AG04450 (cell line): ENCODE measurements around the gene CABP4. TPM values are rescaled to one million over a fixed set of nuclear protein-coding genes. Genes with fewer than 3 reads are reported as not detected.

Experiments
- CTCF ChIA-PET: fragments of 300-600, 350-600 bp; formaldehyde crosslinking; extraction: SDS; loops from one replicate; lab custom pipeline; 2022; ENCODE audit warnings: antibody characterized with exemption, inconsistent platforms; lab: Charles Lee
- POLR2A ChIA-PET: fragments of 350-600 bp; formaldehyde crosslinking; extraction: SDS; loops from one replicate; lab custom pipeline; 2021; ENCODE audit warnings: antibody characterized with exemption, inconsistent platforms; lab: Yijun Ruan, JAX
- DNase-seq: peaks from one replicate; pipeline ENCODE4 v3.0.0-alpha.2; 2011; ENCODE audit warnings: low read depth, low spot score
- H3K27ac ChIP-seq: one replicate; pipeline ENCODE4 v1.5.1; 2012; ENCODE audit warnings: low read depth, low read length, control low read depth
- H3K27me3 ChIP-seq: one replicate; pipeline ENCODE4 v1.6.0; 2012; ENCODE audit warnings: low read length; ENCODE audit not compliant: control insufficient read depth, insufficient read depth
- H3K4me3 ChIP-seq: 2 replicates; pipeline ENCODE4 v1.5.1; 2011; ENCODE audit warnings: mild to moderate bottlenecking, low read depth, low read length, control low read depth
- H3K9me3 ChIP-seq: 2 replicates; pipeline ENCODE4 v1.5.1; 2012; ENCODE audit warnings: low read length; ENCODE audit not compliant: control insufficient read depth, insufficient read depth
- polyA plus RNA-seq: library from polyadenylated mRNA; depleted of rRNA; stranded (reverse); fragments of >200 nt; gene quantifications from 2 replicates; pipeline ENCODE4 v1.2.3, GENCODE V29; 2011; rRNA removed
- small RNA-seq: library from RNA; depleted of rRNA; stranded (forward); fragments of <200 nt; gene quantifications from one replicate; pipeline ENCODE3, GENCODE V24; 2012; ENCODE audit warnings: low read depth; ENCODE audit not compliant: insufficient read length
- TF ChIP-seq, protein P1 (sequence below): IDR thresholded peaks from 2 replicates; pipeline ENCODE4 v1.5.1; 2011; ENCODE audit warnings: low read depth, low read length, control low read depth, inconsistent platforms

CABP4 gene
- polyA plus RNA-seq, 1 experiment, result not detected

DNA sequence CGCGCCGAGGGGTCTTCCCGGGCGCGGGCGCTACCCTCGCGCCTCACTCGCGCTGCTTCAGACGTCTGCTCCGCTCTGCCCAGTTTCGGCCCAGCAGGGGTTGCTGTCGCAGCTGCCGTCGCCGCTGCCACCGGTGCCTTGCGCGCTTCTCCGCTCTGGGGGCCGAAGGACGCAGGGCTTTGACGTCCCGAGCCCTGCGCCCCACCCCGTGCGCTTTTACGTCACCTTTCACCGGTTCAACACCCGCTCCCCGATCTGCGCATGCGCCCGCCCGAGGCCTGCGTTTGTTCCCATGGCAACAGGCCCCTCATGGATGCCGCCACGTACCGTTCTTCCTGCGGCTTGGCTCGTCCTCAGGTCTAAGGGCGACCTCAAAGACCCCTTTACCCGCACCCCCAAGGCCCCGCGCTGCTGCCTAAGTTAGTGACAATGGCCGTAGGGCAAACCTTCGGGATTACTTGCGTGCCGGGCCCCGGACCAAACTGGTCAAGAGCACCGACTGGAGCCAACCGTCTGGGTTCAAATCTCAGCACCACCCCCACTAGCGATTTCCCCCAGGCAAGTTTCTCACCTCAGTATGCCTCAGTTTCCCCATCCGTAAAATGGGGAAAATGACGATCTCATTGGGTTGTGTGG is 53.5 kb downstream of the CABP4 start:
- TF ChIP-seq, protein P1, sequence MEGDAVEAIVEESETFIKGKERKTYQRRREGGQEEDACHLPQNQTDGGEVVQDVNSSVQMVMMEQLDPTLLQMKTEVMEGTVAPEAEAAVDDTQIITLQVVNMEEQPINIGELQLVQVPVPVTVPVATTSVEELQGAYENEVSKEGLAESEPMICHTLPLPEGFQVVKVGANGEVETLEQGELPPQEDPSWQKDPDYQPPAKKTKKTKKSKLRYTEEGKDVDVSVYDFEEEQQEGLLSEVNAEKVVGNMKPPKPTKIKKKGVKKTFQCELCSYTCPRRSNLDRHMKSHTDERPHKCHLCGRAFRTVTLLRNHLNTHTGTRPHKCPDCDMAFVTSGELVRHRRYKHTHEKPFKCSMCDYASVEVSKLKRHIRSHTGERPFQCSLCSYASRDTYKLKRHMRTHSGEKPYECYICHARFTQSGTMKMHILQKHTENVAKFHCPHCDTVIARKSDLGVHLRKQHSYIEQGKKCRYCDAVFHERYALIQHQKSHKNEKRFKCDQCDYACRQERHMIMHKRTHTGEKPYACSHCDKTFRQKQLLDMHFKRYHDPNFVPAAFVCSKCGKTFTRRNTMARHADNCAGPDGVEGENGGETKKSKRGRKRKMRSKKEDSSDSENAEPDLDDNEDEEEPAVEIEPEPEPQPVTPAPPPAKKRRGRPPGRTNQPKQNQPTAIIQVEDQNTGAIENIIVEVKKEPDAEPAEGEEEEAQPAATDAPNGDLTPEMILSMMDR, result no peak
- Histone ChIP-seq H3K4me3 (peak overlapping the region; percentile 87), H3K27ac (peak overlapping the region; percentile 89), H3K27me3 (no peaks in the 10 kb centered on the region), H3K9me3 (no peaks in the 10 kb centered on the region; the same call in 1 of the 2 replicates)
- CTCF ChIA-PET, result interaction anchor here (1.0 kb wide), 1 partner anchor 107 kb away, joined by 3 read pairs; no protein-coding TSS in a partner anchor
- POLR2A ChIA-PET, result no interaction called here
- peak; percentile 88 for DNase-seq

DNA sequence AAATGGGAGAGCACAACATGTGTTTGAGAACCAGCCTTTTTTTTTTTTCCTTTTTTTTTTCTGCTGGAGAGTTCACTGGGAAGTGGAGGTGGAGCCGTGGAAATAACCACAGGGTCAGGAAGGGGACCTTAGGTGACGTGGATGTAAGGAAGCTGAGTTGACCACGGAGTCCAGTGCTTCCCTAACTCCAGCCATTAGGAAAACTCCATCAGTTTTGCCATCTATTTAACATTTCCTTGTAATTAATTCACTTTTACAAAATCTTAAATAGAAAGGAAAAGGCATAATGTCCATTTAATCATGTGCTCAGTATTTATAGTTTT is 54.8 kb downstream of the CABP4 start:
- POLR2A ChIA-PET, result no interaction called here
- no peaks in the 10 kb centered on the region; the same call in 1 of the 2 replicates for H3K9me3 ChIP-seq
- CTCF ChIA-PET, result interaction anchor here (0.7 kb wide), 1 partner anchor 158 kb away, joined by 5 read pairs; no protein-coding TSS in a partner anchor
- DNase-seq, result no peak
- H3K27me3 ChIP-seq, result peaks cover 8% of the 10 kb centered on the region
- no peak overlapping the region for H3K27ac ChIP-seq
- TF ChIP-seq, protein P1, result no peak
- no peak overlapping the region for H3K4me3 ChIP-seq

Small RNA genes within 50 kb of the gene (small RNA-seq; reads per million reads assigned to genes)
- not detected for gene MIR6752

Other genes with a start within 250 kb of the CABP4 start
- 17.3 and 20.2 TPM in 2 replicates for gene GRK2, start 188.9 kb upstream of the CABP4 start, polyA plus RNA-seq
- 14.4 and 18.4 TPM in 2 replicates for gene ANKRD13D, start 166.1 kb upstream of the CABP4 start, polyA plus RNA-seq
- gene SSH3, start 151.8 kb upstream of the CABP4 start, polyA plus RNA-seq, result 16.5 and 20.0 TPM in 2 replicates
- gene POLD4, start 101.8 kb upstream of the CABP4 start, polyA plus RNA-seq, result 45.9 and 70.6 TPM in 2 replicates
- gene CLCF1, start 81.8 kb upstream of the CABP4 start, polyA plus RNA-seq, result 11.4 and 12.4 TPM in 2 replicates
- 3.2 and 4.1 TPM in 2 replicates for gene RAD9A, start 63.4 kb upstream of the CABP4 start, polyA plus RNA-seq
- gene PPP1CA, start 53.5 kb upstream of the CABP4 start, polyA plus RNA-seq, result 116 and 140 TPM in 2 replicates
- gene TBC1D10C, start 51.3 kb upstream of the CABP4 start, polyA plus RNA-seq, result not detected in 2 replicates
- gene CARNS1, start 39.7 kb upstream of the CABP4 start, polyA plus RNA-seq, result 0.07 and 0.09 TPM in 2 replicates
- gene RPS6KB2, start 26.9 kb upstream of the CABP4 start, polyA plus RNA-seq, result 36.0 and 37.7 TPM in 2 replicates
- 0.07 and 0.12 TPM in 2 replicates for gene PTPRCAP, start 17.7 kb upstream of the CABP4 start, polyA plus RNA-seq
- gene CORO1B, start 11.9 kb upstream of the CABP4 start, polyA plus RNA-seq, result 69.8 and 96.0 TPM in 2 replicates
- not detected in 2 replicates for gene GPR152, start 2.6 kb upstream of the CABP4 start, polyA plus RNA-seq
- gene TMEM134, start 13.9 kb downstream of the CABP4 start, polyA plus RNA-seq, result 14.7 and 22.5 TPM in 2 replicates
- 55.3 and 75.7 TPM in 2 replicates for gene AIP, start 27.7 kb downstream of the CABP4 start, polyA plus RNA-seq
- gene PITPNM1, start 50.0 kb downstream of the CABP4 start, polyA plus RNA-seq, result 6.4 and 8.6 TPM in 2 replicates
- 11.7 and 17.2 TPM in 2 replicates for gene CDK2AP2, start 52.8 kb downstream of the CABP4 start, polyA plus RNA-seq
- gene CABP2, start 68.1 kb downstream of the CABP4 start, polyA plus RNA-seq, result not detected in 2 replicates
- 716 and 965 TPM in 2 replicates for gene GSTP1, start 128.5 kb downstream of the CABP4 start, polyA plus RNA-seq
- 79.5 and 89.9 TPM in 2 replicates for gene NDUFV1, start 151.6 kb downstream of the CABP4 start, polyA plus RNA-seq
- 0.40 and 0.84 TPM in 2 replicates for gene NUDT8, start 174.6 kb downstream of the CABP4 start, polyA plus RNA-seq
- gene TBX10, start 184.4 kb downstream of the CABP4 start, polyA plus RNA-seq, result not detected in 2 replicates
- gene ACY3, start 195.4 kb downstream of the CABP4 start, polyA plus RNA-seq, result not detected in 2 replicates
- gene ALDH3B2, start 219.3 kb downstream of the CABP4 start, polyA plus RNA-seq, result not detected in 2 replicates